HEK293 (cell line): ENCODE measurements around the gene PLCD4.

ENCODE experiments used
- CTCF ChIA-PET: fragments of 350-600 bp; formaldehyde crosslinking; extraction: SDS; loops from one replicate; lab custom pipeline; 2021; ENCODE audit warnings: antibody characterized with exemption; lab: Yijun Ruan, JAX
- POLR2A ChIA-PET: fragments of 300-600 bp; formaldehyde crosslinking; extraction: SDS; loops from one replicate; lab custom pipeline; 2020; ENCODE audit warnings: antibody characterized with exemption, inconsistent platforms; lab: Yijun Ruan, JAX
- H3K27ac ChIP-seq: fragments of 200-500 bp; sonication (Bioruptor generic); 2 replicates; pipeline ENCODE4 v1.5.1; 2014; ENCODE audit warnings: low read depth, low read length, control low read depth, inconsistent platforms; ENCODE audit errors: extremely low read depth
- H3K36me3 ChIP-seq, 2 experiments: fragments of 200-500 bp in 1 of 2; sonication (Bioruptor generic) in 1 of 2; 1 replicate in 1 of 2; 2 replicates in 1 of 2; pipeline ENCODE4 v1.5.1; 2014 to 2017; ENCODE audit warnings: inconsistent platforms in 2 of 2, low read length in 2 of 2; ENCODE audit not compliant: control insufficient read depth in 2 of 2, insufficient read depth in 1 of 2
- H3K4me1 ChIP-seq: fragments of 200-500 bp; sonication (Bioruptor generic); 2 replicates; pipeline ENCODE4 v1.5.1; 2014; ENCODE audit warnings: mild to moderate bottlenecking, low read length, inconsistent platforms; ENCODE audit not compliant: control insufficient read depth, insufficient read depth
- H3K4me3 ChIP-seq: 2 replicates; pipeline ENCODE4 v1.5.1; 2011; ENCODE audit warnings: low read depth, mild to moderate bottlenecking, control low read depth, low read length, moderate library complexity
- H3K9me3 ChIP-seq: fragments of 200-500 bp; sonication (Bioruptor generic); 2 replicates; pipeline ENCODE4 v1.5.1; 2014; ENCODE audit warnings: low read depth, low read length, inconsistent platforms; ENCODE audit not compliant: control insufficient read depth, insufficient read depth
- HOXD13 ChIP-seq: sonication (generic); formaldehyde crosslinking; IDR thresholded peaks from 2 replicates; pipeline ENCODE4 v1.8.0; 2022; ENCODE audit warnings: missing genetic modification reagents, borderline replicate concordance
- ZNF146 ChIP-seq: fragments of 450-650 bp; formaldehyde crosslinking; IDR thresholded peaks from 2 replicates; pipeline ENCODE4 v1.5.1; 2016; ENCODE audit warnings: missing biosample characterization, missing genetic modification characterization
- ZNF155 ChIP-seq: fragments of 450-650 bp; formaldehyde crosslinking; IDR thresholded peaks from 2 replicates; pipeline ENCODE4 v1.5.1; 2016; ENCODE audit warnings: missing biosample characterization, missing genetic modification characterization
- ZNF544 ChIP-seq: fragments of 450-650 bp; formaldehyde crosslinking; IDR thresholded peaks from 2 replicates; pipeline ENCODE4 v1.5.0; 2017; ENCODE audit warnings: missing biosample characterization, missing genetic modification characterization
- ZNF580 ChIP-seq: fragments of 450-650 bp; formaldehyde crosslinking; IDR thresholded peaks from 2 replicates; pipeline ENCODE4 v1.5.1; 2016; ENCODE audit warnings: missing biosample characterization, missing genetic modification characterization
- ZNF600 ChIP-seq: fragments of 450-650 bp; formaldehyde crosslinking; IDR thresholded peaks from 2 replicates; pipeline ENCODE4 v1.5.1; 2016; ENCODE audit warnings: missing biosample characterization, missing genetic modification characterization
- ZNF785 ChIP-seq: fragments of 450-650 bp; formaldehyde crosslinking; IDR thresholded peaks from 2 replicates; pipeline ENCODE4 v1.5.1; 2016; ENCODE audit warnings: missing biosample characterization, missing genetic modification characterization
- ZNF843 ChIP-seq: fragments of 450-650 bp; formaldehyde crosslinking; IDR thresholded peaks from 2 replicates; pipeline ENCODE4 v1.5.1; 2016; ENCODE audit warnings: missing biosample characterization, missing genetic modification characterization
- ZSCAN30 ChIP-seq: fragments of 450-650 bp; IDR thresholded peaks from 2 replicates; pipeline ENCODE4 v1.5.1; 2018; ENCODE audit warnings: missing biosample characterization, mild to moderate bottlenecking, missing genetic modification characterization, moderate library complexity
- TF ChIP-seq, protein P1 (sequence below): fragments of 450-650 bp; formaldehyde crosslinking; IDR thresholded peaks from 2 replicates; pipeline ENCODE4 v1.5.1; 2017; ENCODE audit warnings: missing biosample characterization, missing genetic modification characterization
- TF ChIP-seq, protein P2 (sequence below): fragments of 450-650 bp; formaldehyde crosslinking; IDR thresholded peaks from 2 replicates; pipeline ENCODE4 v1.5.1; 2016; ENCODE audit warnings: missing biosample characterization, missing genetic modification characterization
- TF ChIP-seq, protein P3 (sequence below): fragments of 450-650 bp; formaldehyde crosslinking; IDR thresholded peaks from 2 replicates; pipeline ENCODE4 v1.5.1; 2016; ENCODE audit warnings: missing biosample characterization, missing genetic modification characterization
- TF ChIP-seq, protein P4 (sequence below): fragments of 450-650 bp; formaldehyde crosslinking; IDR thresholded peaks from 2 replicates; pipeline ENCODE4 v1.5.1; 2016; ENCODE audit warnings: missing biosample characterization, missing genetic modification characterization

PLCD4 gene

GRCh38 chr2:218655751-218656150, 48.1 kb downstream of the PLCD4 start:
- H3K4me3 ChIP-seq: no peak overlapping the region
- H3K9me3 ChIP-seq: no peaks in the 10 kb centered on the region
- no peaks in the 10 kb centered on the region for H3K4me1 ChIP-seq
- CTCF ChIA-PET: interaction anchor here (1.0 to 1.3 kb wide), 3 partner anchors 9 to 354 kb away, joined by 3 to 6 read pairs (median 3); no protein-coding TSS in a partner anchor
- POLR2A ChIA-PET: no interaction called here
- TF ChIP-seq ZNF146 (tag by site-specific recombination): no peak
- TF ChIP-seq ZNF155 (tag by site-specific recombination): no peak
- TF ChIP-seq, protein P1, sequence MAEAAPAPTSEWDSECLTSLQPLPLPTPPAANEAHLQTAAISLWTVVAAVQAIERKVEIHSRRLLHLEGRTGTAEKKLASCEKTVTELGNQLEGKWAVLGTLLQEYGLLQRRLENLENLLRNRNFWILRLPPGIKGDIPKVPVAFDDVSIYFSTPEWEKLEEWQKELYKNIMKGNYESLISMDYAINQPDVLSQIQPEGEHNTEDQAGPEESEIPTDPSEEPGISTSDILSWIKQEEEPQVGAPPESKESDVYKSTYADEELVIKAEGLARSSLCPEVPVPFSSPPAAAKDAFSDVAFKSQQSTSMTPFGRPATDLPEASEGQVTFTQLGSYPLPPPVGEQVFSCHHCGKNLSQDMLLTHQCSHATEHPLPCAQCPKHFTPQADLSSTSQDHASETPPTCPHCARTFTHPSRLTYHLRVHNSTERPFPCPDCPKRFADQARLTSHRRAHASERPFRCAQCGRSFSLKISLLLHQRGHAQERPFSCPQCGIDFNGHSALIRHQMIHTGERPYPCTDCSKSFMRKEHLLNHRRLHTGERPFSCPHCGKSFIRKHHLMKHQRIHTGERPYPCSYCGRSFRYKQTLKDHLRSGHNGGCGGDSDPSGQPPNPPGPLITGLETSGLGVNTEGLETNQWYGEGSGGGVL (tag by site-specific recombination): no peak
- TF ChIP-seq, protein P2, sequence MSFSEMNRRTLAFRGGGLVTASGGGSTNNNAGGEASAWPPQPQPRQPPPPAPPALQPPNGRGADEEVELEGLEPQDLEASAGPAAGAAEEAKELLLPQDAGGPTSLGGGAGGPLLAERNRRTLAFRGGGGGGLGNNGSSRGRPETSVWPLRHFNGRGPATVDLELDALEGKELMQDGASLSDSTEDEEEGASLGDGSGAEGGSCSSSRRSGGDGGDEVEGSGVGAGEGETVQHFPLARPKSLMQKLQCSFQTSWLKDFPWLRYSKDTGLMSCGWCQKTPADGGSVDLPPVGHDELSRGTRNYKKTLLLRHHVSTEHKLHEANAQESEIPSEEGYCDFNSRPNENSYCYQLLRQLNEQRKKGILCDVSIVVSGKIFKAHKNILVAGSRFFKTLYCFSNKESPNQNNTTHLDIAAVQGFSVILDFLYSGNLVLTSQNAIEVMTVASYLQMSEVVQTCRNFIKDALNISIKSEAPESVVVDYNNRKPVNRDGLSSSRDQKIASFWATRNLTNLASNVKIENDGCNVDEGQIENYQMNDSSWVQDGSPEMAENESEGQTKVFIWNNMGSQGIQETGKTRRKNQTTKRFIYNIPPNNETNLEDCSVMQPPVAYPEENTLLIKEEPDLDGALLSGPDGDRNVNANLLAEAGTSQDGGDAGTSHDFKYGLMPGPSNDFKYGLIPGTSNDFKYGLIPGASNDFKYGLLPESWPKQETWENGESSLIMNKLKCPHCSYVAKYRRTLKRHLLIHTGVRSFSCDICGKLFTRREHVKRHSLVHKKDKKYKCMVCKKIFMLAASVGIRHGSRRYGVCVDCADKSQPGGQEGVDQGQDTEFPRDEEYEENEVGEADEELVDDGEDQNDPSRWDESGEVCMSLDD (tag by site-specific recombination): no peak
- TF ChIP-seq ZNF544: no peak
- TF ChIP-seq ZNF785 (tag by site-specific recombination): no peak
- no peak for TF ChIP-seq HOXD13
- H3K36me3 ChIP-seq: peaks cover 53 to 75% of the 10 kb centered on the region in 2 experiments
- no peak overlapping the region for H3K27ac ChIP-seq

DNA sequence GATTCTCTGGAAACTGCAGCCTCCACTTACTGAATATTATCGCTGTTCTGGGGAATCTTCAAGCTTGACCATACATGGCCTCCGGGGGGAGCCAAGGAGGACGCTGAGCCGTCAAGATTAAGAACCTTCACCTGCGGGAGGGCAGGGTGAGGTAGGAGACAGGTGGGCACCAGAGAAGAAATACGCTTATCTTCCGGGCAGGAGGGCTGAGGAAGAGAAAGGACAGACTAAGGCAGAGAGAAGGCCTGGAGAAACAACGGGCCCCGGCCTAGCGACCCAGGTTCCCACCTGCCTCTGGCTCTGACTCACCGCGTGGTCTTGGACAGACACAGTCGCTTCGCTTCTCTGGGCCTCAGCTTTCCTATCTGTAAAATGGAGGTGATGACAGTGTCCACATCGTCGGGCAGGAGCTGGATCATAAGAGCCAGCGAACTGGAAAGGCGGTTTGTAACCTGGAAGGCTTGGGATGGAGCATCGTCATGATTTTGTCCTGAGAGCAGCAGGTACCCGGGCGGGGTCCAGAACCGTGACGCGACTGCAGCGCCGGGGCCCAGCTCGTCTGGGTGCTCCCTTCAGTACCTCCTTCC, 51.1 kb downstream of the PLCD4 start:
- peaks cover 42 to 76% of the 10 kb centered on the region in 2 experiments for H3K36me3 ChIP-seq
- peak overlapping the region; percentile 76 for H3K27ac ChIP-seq
- ChIA-PET CTCF (interaction anchor here (0.9 to 4.1 kb wide), 11 partner anchors 10 to 371 kb away, joined by 3 to 44 read pairs (median 4); partner anchors contain the start of genes RNF25 and STK36), POLR2A (interaction anchor here (0.7 to 4.9 kb wide), 17 partner anchors 8 to 389 kb away, joined by 3 to 62 read pairs (median 4); partner anchors contain the start of genes AAMP, CDK5R2, PNKD and RNF25)
- H3K9me3 ChIP-seq: no peaks in the 10 kb centered on the region
- TF ChIP-seq, protein P3, sequence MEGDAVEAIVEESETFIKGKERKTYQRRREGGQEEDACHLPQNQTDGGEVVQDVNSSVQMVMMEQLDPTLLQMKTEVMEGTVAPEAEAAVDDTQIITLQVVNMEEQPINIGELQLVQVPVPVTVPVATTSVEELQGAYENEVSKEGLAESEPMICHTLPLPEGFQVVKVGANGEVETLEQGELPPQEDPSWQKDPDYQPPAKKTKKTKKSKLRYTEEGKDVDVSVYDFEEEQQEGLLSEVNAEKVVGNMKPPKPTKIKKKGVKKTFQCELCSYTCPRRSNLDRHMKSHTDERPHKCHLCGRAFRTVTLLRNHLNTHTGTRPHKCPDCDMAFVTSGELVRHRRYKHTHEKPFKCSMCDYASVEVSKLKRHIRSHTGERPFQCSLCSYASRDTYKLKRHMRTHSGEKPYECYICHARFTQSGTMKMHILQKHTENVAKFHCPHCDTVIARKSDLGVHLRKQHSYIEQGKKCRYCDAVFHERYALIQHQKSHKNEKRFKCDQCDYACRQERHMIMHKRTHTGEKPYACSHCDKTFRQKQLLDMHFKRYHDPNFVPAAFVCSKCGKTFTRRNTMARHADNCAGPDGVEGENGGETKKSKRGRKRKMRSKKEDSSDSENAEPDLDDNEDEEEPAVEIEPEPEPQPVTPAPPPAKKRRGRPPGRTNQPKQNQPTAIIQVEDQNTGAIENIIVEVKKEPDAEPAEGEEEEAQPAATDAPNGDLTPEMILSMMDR (tag by site-specific recombination): peak; percentile 71
- TF ChIP-seq ZNF580 (tag by site-specific recombination): no peak
- TF ChIP-seq, protein P4, sequence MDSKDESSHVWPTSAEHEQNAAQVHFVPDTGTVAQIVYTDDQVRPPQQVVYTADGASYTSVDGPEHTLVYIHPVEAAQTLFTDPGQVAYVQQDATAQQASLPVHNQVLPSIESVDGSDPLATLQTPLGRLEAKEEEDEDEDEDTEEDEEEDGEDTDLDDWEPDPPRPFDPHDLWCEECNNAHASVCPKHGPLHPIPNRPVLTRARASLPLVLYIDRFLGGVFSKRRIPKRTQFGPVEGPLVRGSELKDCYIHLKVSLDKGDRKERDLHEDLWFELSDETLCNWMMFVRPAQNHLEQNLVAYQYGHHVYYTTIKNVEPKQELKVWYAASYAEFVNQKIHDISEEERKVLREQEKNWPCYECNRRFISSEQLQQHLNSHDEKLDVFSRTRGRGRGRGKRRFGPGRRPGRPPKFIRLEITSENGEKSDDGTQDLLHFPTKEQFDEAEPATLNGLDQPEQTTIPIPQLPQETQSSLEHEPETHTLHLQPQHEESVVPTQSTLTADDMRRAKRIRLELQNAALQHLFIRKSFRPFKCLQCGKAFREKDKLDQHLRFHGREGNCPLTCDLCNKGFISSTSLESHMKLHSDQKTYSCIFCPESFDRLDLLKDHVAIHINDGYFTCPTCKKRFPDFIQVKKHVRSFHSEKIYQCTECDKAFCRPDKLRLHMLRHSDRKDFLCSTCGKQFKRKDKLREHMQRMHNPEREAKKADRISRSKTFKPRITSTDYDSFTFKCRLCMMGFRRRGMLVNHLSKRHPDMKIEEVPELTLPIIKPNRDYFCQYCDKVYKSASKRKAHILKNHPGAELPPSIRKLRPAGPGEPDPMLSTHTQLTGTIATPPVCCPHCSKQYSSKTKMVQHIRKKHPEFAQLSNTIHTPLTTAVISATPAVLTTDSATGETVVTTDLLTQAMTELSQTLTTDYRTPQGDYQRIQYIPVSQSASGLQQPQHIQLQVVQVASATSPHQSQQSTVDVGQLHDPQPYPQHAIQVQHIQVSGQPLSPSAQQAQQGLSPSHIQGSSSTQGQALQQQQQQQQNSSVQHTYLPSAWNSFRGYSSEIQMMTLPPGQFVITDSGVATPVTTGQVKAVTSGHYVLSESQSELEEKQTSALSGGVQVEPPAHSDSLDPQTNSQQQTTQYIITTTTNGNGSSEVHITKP (tag by site-specific recombination): 0 out of 2 replicates have a peak, but pooled peaks have one; percentile 9
- peak; percentile 38 for TF ChIP-seq ZNF600 (tag by site-specific recombination)
- no peak for TF ChIP-seq ZSCAN30 (tag by site-specific recombination)
- no peak for TF ChIP-seq ZNF843
- peak overlapping the region; percentile 85 for H3K4me3 ChIP-seq
- no peaks in the 10 kb centered on the region for H3K4me1 ChIP-seq
